ENCODE results near the gene PTPRO. TPM values are rescaled to one million over a fixed set of nuclear protein-coding genes. Genes with fewer than 3 reads are reported as not detected.

PTPRO gene
- total and polyA plus RNA-seq, 4 donors: 0.31 to 3.3 (median 1.1) TPM

DNA sequence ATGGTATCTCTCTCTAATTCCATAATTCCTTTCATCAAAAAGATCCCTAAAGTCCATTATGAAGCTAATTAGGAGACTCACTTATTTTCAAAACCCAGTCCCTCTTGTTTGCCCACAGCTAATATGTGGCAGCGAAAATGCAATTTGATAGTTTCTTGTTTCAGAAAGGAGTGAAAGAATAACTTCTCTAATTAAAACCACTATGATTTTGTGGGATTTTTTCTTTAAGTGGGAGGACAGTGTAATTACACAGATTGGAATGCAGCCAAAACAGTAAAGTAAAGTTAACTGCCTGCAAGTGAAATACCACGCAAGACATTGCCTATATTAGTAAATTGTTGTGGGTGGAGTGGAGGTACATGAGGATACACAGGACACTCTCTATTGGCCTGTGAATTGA, 50.0 kb downstream of the PTPRO start (continued):
- TF ChIP-seq, protein P1, sequence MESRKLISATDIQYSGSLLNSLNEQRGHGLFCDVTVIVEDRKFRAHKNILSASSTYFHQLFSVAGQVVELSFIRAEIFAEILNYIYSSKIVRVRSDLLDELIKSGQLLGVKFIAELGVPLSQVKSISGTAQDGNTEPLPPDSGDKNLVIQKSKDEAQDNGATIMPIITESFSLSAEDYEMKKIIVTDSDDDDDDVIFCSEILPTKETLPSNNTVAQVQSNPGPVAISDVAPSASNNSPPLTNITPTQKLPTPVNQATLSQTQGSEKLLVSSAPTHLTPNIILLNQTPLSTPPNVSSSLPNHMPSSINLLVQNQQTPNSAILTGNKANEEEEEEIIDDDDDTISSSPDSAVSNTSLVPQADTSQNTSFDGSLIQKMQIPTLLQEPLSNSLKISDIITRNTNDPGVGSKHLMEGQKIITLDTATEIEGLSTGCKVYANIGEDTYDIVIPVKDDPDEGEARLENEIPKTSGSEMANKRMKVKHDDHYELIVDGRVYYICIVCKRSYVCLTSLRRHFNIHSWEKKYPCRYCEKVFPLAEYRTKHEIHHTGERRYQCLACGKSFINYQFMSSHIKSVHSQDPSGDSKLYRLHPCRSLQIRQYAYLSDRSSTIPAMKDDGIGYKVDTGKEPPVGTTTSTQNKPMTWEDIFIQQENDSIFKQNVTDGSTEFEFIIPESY (IDR thresholded peaks at IDR 0.05): no peak

DNA sequence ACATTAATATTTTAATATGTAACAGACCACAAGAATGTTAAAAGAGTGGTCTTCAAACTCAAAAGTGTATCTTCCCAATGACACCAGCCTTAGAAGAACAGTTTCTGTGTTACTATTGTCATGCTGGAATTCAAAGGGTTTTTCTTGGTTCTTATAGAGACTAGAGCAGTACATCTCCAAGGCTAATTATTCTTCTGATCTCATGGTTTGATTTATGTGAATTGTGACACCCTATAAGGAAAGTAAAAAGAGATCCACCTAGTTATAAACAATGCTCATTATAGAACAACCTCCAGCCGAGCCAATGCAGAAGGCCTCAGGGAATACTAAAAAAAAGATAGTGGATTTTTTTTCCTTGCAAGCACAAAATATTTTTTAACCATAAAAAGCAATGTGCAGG, 65.5 kb downstream of the PTPRO start:
- Histone ChIP-seq H3K27me3 (ENCODE audit: control insufficient read depth in 4 of 4, insufficient read depth in 4 of 4, low read length in 3 of 4) (peaks cover 0 to 4% (median 0%) of the 10 kb centered on the region in 4 donors), H3K4me3 (ENCODE audit: low read depth in 1 of 3, low read length in 3 of 3) (no peak overlapping the region), H3K4me1 (ENCODE audit: control insufficient read depth in 4 of 4, insufficient read depth in 4 of 4, low read length in 3 of 4) (no peaks in the 10 kb centered on the region), H3K36me3 (ENCODE audit: control insufficient read depth in 4 of 4, insufficient read depth in 3 of 4, low read depth in 1 of 4, low read length in 3 of 4) (no peaks in the 10 kb centered on the region), H3K9me3 (ENCODE audit: control insufficient read depth in 4 of 4, low read length in 3 of 4) (peaks cover 0 to 3% (median 0%) of the 10 kb centered on the region in 4 donors), H3K9ac (ENCODE audit: low read depth in 1 of 2, low read length in 2 of 2) (no peak overlapping the region), H3K27ac (ENCODE audit: low read depth in 1 of 2, low read length in 2 of 2) (no peak overlapping the region)
- WGBS: 23% methylated on average over 1 of the region's 1 CpG
- no peak for DNase-seq (ENCODE audit: low spot score)
- no peak for TF ChIP-seq HNF4G (IDR thresholded peaks at IDR 0.05)
- no peak for TF ChIP-seq YY1 (IDR thresholded peaks at IDR 0.05)
- TF ChIP-seq, protein P2, sequence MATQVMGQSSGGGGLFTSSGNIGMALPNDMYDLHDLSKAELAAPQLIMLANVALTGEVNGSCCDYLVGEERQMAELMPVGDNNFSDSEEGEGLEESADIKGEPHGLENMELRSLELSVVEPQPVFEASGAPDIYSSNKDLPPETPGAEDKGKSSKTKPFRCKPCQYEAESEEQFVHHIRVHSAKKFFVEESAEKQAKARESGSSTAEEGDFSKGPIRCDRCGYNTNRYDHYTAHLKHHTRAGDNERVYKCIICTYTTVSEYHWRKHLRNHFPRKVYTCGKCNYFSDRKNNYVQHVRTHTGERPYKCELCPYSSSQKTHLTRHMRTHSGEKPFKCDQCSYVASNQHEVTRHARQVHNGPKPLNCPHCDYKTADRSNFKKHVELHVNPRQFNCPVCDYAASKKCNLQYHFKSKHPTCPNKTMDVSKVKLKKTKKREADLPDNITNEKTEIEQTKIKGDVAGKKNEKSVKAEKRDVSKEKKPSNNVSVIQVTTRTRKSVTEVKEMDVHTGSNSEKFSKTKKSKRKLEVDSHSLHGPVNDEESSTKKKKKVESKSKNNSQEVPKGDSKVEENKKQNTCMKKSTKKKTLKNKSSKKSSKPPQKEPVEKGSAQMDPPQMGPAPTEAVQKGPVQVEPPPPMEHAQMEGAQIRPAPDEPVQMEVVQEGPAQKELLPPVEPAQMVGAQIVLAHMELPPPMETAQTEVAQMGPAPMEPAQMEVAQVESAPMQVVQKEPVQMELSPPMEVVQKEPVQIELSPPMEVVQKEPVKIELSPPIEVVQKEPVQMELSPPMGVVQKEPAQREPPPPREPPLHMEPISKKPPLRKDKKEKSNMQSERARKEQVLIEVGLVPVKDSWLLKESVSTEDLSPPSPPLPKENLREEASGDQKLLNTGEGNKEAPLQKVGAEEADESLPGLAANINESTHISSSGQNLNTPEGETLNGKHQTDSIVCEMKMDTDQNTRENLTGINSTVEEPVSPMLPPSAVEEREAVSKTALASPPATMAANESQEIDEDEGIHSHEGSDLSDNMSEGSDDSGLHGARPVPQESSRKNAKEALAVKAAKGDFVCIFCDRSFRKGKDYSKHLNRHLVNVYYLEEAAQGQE (IDR thresholded peaks at IDR 0.05): no peak
- TF ChIP-seq EGR1 (IDR thresholded peaks at IDR 0.05; ENCODE audit: low read depth in 2 of 2): no peak
- TF ChIP-seq, protein P1 (IDR thresholded peaks at IDR 0.05): no peak
- no peak for TF ChIP-seq FOXA2 (IDR thresholded peaks at IDR 0.05)
- TF ChIP-seq FOXA1 (IDR thresholded peaks at IDR 0.05): no peak
- TF ChIP-seq, protein P3, sequence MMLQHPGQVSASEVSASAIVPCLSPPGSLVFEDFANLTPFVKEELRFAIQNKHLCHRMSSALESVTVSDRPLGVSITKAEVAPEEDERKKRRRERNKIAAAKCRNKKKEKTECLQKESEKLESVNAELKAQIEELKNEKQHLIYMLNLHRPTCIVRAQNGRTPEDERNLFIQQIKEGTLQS (IDR thresholded peaks at IDR 0.05): no peak
- no peak for TF ChIP-seq NR2F2 (IDR thresholded peaks at IDR 0.05)

DNA sequence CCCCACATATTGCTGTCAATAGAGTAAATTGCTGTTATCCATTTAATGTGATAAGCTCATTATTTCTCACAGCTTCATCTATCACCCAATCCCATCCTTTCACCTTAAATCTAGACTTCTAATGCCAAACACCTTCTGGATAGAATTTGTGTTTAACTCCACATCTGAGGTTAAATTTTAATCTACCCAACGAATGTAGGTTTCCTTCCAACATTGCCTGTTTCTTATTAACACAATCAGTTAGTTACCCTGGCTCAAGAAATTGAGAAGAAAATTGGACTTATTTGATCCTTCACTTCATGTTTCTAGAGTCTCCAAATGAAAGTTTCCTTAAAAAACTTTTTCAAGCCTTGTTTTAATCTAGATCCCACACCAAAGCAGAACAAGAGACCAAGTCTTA, 67.3 kb downstream of the PTPRO start:
- H3K4me1 ChIP-seq (ENCODE audit: control insufficient read depth in 4 of 4, insufficient read depth in 4 of 4, low read length in 3 of 4): no peaks in the 10 kb centered on the region
- H3K9ac ChIP-seq (ENCODE audit: low read depth in 1 of 2, low read length in 2 of 2): no peak overlapping the region
- no peak overlapping the region for H3K27ac ChIP-seq (ENCODE audit: low read depth in 1 of 2, low read length in 2 of 2)
- no peak overlapping the region for H3K4me3 ChIP-seq (ENCODE audit: low read depth in 1 of 3, low read length in 3 of 3)
- DNase-seq (ENCODE audit: low spot score): no peak
- peaks cover 0 to 3% (median 0%) of the 10 kb centered on the region in 4 donors for H3K9me3 ChIP-seq (ENCODE audit: control insufficient read depth in 4 of 4, low read length in 3 of 4)
- WGBS: 27% methylated on average over 1 of the region's 1 CpG
- no peaks in the 10 kb centered on the region for H3K36me3 ChIP-seq (ENCODE audit: control insufficient read depth in 4 of 4, insufficient read depth in 3 of 4, low read depth in 1 of 4, low read length in 3 of 4)
- TF ChIP-seq, protein P2 (IDR thresholded peaks at IDR 0.05): no peak
- TF ChIP-seq YY1 (IDR thresholded peaks at IDR 0.05) (no peak), GABPA (IDR thresholded peaks at IDR 0.05 in 1 of 2, conservative IDR thresholded peaks at IDR 0.05 in 1 of 2) (no peak), EGR1 (IDR thresholded peaks at IDR 0.05; ENCODE audit: low read depth in 2 of 2) (no peak), RAD21 (IDR thresholded peaks at IDR 0.05) (no peak)
- H3K27me3 ChIP-seq (ENCODE audit: control insufficient read depth in 4 of 4, insufficient read depth in 4 of 4, low read length in 3 of 4): no peaks in the 10 kb centered on the region

Measured in liver (tissue), 9 donors.